AG09319 (cell line): Measurements from ENCODE around the gene MYORG.

Experiments
- DNase-seq: peaks from one replicate; pipeline ENCODE4 v3.0.0-alpha.2; 2010; ENCODE audit warnings: low read depth; ENCODE audit errors: extremely low read depth
- TF ChIP-seq, protein P1 (sequence below): IDR thresholded peaks from 2 replicates; pipeline ENCODE4 v1.5.1; 2011; ENCODE audit warnings: low read depth, mild to moderate bottlenecking, inconsistent platforms, low read length, moderate library complexity

The MYORG gene

DNA sequence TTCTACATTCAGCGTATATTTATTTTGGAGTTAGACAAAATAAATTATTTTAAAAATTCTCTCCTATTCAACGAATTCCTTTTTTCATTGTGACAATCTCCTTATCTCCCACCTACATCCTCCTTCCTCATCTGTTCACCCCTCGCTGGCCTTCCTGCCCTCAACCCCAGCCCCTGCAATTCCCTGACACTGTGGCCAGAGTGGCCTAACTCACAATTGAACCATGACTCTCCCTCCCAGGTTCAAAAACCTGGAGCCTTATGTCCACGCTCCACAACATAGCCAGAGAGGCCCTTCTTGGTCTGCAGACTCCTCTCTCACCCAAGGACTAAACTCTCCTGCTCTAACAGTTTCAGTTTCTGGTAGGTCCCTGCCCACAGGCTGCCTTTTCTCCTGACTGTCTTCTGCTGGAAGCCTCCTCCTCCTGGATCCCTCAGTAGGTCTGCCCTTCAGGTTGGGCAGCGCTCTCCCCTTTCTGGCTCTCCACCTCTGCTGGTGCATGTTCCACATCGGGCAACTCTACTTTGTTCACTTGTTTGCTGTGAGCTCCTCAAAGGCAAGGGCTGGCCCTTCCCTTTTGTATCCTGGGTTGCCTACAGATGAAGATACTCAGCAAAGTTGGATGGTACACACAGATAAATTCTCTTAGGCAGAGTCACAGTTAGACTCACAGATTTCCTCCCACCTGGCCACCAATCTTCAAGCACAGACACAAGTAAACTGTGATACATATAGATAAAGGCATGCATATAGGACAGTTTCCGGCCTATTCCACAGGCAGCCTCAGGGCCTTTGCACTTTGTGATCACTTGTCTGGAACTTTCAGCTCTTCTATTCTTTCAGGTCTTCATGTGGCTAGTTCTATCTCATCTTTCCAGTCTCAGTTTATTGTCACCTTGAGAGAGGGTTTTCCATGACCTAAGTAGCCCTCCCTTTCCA, 19.8 kb upstream of the MYORG start:
- DNase-seq = no peak
- TF ChIP-seq, protein P1, sequence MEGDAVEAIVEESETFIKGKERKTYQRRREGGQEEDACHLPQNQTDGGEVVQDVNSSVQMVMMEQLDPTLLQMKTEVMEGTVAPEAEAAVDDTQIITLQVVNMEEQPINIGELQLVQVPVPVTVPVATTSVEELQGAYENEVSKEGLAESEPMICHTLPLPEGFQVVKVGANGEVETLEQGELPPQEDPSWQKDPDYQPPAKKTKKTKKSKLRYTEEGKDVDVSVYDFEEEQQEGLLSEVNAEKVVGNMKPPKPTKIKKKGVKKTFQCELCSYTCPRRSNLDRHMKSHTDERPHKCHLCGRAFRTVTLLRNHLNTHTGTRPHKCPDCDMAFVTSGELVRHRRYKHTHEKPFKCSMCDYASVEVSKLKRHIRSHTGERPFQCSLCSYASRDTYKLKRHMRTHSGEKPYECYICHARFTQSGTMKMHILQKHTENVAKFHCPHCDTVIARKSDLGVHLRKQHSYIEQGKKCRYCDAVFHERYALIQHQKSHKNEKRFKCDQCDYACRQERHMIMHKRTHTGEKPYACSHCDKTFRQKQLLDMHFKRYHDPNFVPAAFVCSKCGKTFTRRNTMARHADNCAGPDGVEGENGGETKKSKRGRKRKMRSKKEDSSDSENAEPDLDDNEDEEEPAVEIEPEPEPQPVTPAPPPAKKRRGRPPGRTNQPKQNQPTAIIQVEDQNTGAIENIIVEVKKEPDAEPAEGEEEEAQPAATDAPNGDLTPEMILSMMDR = no peak

DNA sequence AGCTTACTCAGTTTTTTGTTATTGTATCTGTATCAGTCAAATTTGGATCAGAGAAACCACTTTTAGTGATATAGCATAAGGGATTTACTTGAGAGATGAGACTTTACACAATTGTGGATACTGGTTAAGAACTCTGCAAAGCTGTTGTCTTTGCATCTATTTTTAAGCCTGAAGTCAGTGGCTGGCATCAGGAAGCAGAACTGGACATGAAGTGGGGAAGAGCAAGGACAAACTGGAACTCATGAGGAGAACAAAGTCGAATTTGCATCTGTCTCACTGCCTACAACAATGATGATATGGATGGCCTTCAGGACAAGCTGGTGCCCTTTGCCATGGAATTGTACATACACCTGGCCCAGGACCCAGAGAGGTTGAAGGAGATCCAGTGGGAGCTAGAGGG, 15.8 kb upstream of the MYORG start:
- TF ChIP-seq, protein P1 = no peak
- no peak for DNase-seq

DNA sequence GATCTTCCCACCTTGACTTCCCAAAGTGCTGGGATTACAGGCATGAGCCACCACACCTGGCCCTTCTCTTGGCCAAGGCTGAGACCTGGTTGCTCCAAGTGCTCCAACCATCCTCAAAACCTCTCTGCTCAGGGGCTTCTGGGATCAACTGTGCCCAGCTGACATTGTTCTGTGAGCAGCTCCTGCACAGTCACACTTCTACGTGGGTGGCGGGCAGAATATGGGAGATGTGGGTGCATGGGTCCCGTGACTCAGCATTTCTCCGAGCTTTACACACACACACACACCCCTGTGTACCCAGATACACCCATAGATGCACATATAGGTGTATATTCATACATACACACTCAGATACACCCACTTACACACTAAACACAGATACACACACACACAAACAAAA, 10.5 kb upstream of the MYORG start:
- TF ChIP-seq, protein P1 = no peak
- DNase-seq = no peak

DNA sequence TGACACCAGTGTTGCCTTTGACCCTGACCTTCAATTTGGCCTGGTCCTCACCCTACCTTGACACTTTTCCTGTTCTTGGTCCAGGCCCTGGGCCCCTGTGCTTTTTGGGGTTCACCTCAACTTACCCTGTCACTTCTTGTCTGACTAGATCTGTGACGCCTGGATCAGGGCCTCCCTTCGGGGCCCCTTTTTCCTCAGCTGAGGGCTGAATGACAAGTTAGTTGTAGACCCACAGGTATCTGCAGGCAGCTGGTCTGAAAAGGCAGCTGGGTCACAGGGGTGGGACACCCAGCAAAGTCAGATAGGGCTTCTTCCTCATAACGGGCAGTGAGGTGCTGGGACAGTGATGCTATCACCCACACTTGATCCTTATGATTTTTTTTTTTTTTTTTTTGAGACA, 10.0 kb upstream of the MYORG start:
- TF ChIP-seq, protein P1 = no peak
- DNase-seq = no peak

DNA sequence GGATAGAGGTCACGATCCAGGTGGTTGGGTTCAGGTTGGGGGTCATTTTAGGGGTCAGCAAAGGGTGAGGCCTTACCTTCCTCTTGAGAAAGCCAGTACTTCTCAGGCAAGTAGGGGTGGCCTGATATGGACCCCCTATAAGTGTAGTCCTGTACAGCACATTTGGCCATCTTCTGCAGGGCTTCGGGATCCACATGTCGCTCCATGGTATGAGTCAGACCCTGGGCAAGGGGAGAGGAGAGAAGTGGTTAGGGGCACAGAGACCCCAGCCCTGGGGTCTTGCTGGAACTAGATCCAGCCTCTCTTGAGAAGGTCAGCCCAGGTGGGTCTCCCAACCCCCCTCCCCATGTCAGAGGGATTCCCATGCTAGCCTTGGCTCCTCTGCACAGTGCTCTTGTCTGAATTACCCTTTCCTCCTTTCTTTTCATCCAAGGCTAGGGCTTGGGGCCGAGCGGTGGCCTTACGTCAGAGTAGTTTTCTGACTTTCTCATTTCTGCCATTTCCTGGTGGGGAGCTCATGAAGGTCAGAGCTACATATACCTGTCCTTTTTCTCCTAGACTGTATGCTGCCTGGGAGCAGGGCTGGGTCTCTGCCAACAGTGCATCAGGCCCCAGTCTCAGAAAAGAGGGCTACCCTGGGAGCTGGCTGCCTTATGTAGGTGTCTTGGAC, 9.0 kb upstream of the MYORG start:
- TF ChIP-seq, protein P1 = no peak

DNA sequence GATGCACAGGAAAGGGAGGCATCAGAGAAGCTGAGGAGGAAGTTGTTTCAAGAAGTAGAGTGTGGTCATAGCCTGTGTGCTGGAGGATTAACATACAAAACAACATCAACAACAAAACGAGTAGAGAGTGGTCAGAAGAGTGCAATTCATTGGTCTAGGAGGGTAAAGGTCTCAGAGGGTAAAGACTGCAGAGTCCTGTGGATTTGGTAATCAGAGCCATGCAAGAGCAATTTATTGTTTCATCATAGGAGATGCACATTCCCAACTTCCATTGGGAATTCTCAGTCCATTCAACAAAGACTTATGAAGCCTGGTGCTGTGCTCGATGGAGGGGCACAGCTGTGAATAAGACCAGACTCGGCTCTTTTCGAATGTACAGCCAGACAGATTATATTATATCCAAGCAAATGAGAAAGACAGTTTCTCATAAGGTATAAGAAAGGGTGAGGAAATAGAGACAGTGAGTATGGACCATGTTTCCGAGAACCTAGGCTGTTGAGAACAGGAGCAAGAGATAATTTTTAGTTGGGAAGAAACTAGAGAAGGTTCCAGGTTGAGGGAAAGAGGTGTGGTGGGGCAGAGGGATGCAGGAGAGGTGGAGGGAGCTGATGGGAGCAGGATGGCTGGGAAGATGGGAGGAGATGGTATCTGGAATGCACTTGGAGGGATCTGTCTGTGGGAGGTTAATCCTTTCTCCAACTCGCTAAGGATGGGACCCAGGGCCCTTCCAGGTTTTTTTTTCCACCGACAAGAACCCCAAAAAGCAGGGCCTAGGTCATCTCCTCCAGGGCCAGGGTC, 7.9 kb upstream of the MYORG start:
- no peak for DNase-seq
- TF ChIP-seq, protein P1 = no peak

More for the DNA sequence above, 9.0 kb upstream of the MYORG start:
- no peak for DNase-seq

DNA sequence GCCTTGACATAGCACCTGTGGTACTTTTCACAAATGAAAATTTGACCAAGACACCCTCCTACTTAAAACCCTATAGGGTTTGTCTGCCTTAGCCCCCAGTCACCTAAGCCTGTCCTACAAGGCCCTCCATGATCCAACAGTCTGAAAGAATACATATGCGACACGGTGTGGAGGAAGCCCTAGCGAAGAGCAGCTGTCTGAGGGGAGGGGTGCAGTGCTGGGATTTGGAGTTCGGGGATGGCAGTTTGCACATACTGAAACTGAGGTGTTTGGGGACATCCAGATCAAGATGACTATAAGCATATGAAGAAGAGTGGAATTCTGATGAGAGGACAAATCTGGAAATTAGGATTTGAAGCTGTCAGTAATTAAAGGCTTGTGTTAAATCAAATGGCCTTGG, 7.2 kb upstream of the MYORG start:
- TF ChIP-seq, protein P1 = no peak
- no peak for DNase-seq
